HG03139 (cell line): ENCODE measurements around the gene CHCHD10.

ENCODE experiments used
- ATAC-seq: cut with Tn5 transposase; IDR thresholded peaks from one replicate; pipeline ENCODE4 v1.9.1; 2021; ENCODE audit not compliant: unreplicated experiment

CHCHD10 gene

DNA sequence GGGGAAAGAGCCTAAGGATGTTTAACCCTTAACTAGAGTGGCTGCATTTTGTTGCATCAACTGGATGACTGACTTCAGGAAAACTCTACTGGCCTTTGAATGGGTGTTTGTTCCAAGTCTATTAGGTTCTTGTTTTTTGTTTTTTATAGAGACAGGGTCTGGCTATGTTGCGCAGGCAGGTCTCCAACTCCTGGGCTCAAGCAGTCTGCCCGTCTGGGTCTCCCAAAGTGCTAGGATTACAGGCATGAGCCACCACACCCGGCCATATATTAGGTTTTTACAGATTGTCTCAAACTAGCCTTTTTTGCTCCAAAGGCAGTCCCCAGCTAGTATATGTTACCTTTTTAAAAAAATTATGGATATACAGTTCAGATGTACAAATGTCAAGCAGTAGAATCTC is 20.1 kb upstream of the CHCHD10 start:
- no peak for ATAC-seq

- ATAC-seq: peak; percentile 8
Measured at GRCh38 chr22:23787600-23787896, 19.8 kb upstream of the CHCHD10 start.

GRCh38 chr22:23786752-23787599 is 19.2 kb upstream of the CHCHD10 start, which contains the start of gene SMARCB1:
Gene SMARCB1 (plus strand): TSS chr22:23786966. CDS start chr22:23787170, 204 bp downstream.
- peak; percentile 63 for ATAC-seq

DNA sequence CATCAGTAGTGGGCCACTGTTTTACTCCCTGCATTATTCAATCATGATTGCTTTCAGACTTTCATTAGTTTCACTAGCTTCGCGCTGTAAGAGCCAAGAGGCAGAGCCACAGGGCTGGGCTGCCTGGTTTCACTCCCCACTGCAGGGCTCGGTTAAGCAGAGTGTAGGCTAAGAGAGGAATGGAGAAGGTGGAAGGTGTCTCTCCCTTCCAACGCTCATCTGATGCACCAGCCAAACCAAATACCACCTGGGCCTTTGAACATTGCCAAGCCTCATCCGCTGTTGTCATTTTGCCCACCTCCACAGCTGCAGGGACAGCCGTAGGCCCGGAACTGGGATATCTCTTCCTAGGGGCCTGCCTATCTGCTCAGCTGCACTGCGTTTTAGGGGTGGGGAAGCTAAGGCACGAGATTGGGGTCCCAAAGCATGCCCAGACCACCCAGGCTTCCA is 18.5 kb upstream of the CHCHD10 start:
- no peak for ATAC-seq

GRCh38 chr22:23784215-23784732 is 16.5 kb upstream of the CHCHD10 start:
- ATAC-seq: no peak

GRCh38 chr22:23783265-23784150 is 15.7 kb upstream of the CHCHD10 start:
- no peak for ATAC-seq

GRCh38 chr22:23782703-23783102 is 14.9 kb upstream of the CHCHD10 start:
- no peak for ATAC-seq

GRCh38 chr22:23782252-23782651 is 14.5 kb upstream of the CHCHD10 start:
- ATAC-seq: no peak

GRCh38 chr22:23781511-23782183 is 13.9 kb upstream of the CHCHD10 start:
- no peak for ATAC-seq

GRCh38 chr22:23781065-23781464 is 13.3 kb upstream of the CHCHD10 start:
- no peak for ATAC-seq

DNA sequence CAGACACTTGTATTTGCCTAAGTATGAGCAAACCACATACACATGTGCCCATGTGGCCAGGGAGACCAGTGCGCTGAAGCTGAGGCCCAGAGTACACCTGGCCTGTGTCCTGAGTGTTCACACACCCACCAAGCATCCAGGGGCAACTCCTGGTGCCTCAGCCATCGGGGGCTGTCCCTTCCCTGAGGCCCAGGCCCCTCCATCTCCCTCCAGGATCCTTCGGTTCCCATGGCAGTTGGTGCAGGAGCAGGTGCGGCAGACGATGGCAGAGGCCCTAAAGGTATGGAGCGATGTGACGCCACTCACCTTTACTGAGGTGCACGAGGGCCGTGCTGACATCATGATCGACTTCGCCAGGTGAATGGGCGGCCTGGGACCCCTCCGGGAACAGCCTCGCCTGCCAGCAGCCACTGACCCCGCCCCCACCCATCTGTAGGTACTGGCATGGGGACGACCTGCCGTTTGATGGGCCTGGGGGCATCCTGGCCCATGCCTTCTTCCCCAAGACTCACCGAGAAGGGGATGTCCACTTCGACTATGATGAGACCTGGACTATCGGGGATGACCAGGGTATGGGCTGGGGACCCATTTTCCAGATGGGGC is 12.5 kb upstream of the CHCHD10 start:
- ATAC-seq: no peak

- no peak for ATAC-seq
Measured at GRCh38 chr22:23779731-23780130, 12.0 kb upstream of the CHCHD10 start.

GRCh38 chr22:23779083-23779482 is 11.3 kb upstream of the CHCHD10 start:
- no peak for ATAC-seq

GRCh38 chr22:23778577-23778900 is 10.8 kb upstream of the CHCHD10 start:
- no peak for ATAC-seq

- ATAC-seq: no peak
Measured at GRCh38 chr22:23777776-23778576, 10.2 kb upstream of the CHCHD10 start.

DNA sequence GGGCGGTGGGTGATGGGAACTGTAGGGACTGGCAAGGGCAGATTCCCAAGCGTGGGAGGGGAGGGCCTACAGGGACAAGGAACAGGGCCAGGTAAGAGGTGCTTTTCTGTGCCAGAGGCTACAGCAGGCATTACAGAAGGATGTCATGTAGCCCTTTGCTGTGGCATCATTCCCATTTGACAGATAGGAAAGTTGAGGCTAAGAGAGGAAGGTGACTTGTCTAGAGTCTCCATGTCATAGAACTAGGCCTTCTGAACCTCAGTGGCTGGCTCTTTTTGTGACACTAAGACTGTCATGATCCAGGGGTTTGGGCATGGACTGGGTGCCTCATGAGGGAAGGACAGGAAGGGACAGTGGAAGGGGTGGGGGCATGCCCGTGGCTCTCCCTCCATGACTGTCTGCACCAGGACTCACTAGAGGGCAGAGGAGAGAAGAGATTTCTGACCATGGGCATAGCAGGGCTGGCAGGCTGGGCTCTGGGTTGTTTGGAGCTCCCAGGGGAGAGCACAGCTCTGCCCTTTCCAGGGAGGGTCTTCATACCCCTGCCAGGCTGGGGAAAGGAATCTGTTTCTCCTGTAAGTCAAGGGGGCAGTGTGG is 8.1 kb upstream of the CHCHD10 start:
- no peak for ATAC-seq

DNA sequence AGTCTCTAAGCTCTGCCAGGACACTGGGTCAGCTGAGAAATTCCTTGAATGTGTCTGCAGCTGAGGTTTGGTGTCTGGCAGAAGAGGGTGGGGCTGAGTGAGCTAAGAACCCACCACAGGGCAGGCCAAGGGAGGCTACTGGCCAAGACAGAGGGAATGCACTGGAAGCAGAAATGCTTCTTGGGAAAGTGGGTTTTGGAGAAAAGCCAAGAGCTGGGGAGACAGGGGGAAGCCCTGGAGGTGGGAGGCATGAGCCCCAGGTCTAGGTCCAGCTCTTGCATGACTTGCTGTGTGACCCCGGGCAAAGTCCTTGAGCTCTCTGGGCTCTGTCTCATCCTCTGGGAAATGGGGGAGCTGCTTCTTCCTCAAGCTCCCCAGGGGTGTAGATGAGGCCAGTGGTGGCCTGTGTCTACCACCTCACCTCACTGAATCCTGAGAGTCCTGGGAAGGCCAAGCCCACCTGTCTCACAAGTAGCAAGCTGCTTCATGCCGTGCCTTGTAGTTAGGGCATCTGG is 7.2 kb upstream of the CHCHD10 start:
- ATAC-seq: no peak

DNA sequence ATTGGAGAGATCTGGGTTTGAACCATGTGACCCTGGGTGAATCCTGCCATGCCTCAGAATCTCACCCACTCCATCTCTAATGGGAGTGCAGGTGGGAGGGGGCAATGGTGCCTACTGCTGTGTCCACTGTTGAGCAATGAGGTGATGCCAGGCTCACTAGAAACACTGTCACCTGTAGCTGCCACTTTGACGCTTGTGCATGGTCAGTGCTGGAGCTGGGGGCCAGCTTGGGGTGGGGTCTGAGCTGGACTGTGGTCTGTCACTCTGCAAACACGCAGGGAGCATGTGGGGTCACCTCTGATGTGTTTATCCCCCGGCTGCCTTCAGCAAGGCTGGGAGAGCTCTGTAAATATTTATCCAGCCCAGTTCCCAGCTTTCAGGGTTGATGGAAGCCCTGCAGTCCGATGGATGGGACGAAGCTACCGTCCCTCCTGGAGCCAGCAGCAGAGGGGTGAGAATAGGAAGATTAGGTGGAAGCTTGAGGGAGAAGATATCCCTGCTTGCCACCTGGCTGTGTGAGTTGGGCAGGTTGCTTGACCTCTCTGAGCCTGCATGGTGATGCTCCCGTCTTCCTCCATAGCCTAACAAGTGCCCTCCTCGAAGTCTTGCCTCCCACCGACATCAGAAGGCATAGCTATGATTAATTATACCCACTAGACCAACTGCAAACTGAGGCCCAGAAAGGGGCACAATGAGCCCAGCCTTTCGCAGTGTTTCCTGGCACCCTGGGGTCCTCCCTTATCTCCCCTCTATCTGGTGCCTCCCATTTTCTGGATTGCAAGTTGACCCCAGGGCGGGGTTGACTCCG is 6.5 kb upstream of the CHCHD10 start:
- ATAC-seq: no peak
